Activated CD4-positive, alpha-beta T cell treated with anti-CD3 and anti-CD28 coated beads, Interleukin-2, Interleukin-6, amounts not matched to agents 100 ng/mL and 50 ng/mL, durations not matched to agents 16 hours and 8 hours (primary cell): ENCODE results near the gene EMC1.
"Not testable (repeated sequence)": the region's sequence is repeated elsewhere in the genome, so short reads cannot be mapped to it uniquely, and the experiment has no call there.

Source experiments
- DNase-seq: peaks from one replicate; pipeline ENCODE4 v3.0.0-alpha.2; 2020

EMC1 gene

DNA sequence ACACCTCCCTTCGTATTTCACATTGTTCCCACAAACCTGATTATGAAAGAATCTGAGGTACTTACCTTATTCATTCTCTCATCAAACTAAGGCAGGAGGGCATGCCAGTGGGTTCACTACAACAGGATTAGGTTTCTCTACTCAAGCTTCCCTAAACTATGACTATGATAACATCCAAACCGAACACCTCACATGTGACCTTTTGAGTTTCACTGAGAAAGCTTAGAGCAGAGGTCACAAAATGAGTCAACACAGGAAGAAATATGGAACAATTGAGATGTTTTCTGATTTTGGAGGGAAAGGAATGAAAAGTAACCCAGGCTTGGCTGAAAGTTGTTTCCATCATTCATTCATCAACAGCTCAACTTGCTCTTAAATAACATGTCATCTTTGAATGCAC, 65.3 kb downstream of the EMC1 start:
- DNase-seq, result peak; percentile 59

DNA sequence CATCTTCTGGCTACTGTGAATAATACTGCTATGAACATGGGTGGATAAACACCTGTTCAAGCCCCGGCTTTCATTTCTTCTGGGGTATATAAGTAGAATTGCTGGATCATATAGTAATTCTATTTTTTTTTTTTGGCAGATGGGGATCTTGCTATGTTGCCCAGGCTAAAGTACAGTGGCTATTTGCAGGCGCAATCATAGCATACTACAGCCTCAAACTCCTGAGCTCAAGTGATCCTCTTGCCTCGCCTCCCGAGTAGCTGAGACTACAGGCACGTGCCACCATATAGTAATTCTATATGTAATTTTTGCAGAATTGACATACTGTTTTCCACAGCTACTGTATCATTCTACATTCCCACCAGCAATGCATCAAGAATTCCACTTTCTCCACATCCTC, 69.1 kb downstream of the EMC1 start:
- no peak for DNase-seq

DNA sequence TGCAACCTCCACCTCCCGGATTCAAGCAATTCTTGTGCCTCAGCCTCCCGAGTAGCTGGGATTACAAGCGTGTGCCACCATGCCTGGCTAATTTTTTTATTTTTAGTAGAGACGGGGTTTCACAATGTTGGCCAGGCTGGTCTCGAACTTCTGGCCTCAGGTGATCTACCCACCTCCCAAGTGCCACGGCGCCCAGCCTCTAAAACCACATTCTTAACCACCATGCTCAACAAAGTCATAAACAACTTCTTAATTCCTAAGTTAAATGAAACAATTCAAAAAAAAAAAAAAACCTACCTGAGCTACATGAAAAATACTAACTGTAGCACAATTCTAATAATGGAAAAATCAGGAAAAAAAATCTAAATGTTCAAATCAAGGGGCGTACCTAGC, 71.1 kb downstream of the EMC1 start:
- not testable (repeated sequence) for DNase-seq

DNA sequence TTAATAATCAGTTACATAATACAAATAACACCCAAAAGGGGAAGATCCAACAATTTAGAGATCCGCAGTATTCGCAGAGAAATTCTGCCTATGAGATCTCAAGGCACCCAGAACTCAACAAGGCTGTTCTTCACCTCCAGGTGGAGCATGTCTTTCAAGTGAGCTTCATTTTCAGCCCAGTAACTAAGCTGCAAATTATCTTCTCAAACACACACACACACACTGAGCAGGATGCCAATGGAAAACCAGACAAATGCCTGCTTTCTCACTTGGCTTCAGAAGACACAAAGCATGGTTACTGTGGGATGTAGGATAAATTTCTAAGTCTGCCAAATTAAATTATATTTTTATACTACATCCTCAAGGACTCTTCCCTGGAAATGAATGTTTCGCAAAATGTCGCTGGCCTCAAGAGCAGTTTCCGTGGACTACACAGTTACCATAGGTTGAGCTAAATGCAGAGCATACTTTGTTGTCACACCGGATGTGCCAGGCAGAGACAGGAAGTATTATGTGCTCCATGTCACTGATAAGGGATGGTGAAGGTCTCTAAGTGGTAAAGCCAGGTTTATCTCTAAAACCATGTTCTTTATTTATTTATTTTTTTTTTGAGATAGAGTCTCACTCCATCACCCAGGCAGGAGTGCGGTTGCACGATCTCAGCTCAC, 71.6 kb downstream of the EMC1 start:
- peak; percentile 43 for DNase-seq

DNA sequence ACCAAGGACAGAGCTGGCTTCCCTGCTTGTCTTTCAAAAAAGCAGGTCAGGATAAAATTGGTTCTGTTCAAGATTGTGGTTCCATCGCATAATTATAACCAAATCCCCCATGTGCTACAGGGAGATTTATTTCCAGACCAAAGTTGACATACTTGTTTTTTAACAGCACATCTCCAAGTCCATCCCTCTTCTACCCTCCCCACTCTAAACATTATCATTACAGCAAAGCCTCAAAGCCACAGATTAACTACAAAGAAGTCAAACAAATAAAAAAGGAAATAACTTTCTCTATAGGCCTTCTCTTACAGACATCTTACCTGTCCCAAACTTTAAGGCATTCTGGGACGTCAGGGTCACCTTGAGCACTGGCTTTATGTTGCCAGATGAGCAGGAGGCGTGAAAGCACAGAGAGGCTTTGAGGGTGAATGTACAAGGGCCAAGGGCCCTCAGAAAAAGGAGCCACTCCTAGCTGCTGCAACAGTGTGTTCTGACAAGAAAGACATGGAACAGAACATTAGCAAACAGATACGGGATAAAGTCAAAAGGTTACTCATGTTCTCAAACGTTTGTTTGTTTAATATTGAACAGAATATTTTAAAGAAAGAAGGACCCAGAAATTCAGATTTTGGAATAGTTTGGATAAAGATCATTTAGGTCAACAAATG, 72.5 kb downstream of the EMC1 start:
- no peak for DNase-seq

DNA sequence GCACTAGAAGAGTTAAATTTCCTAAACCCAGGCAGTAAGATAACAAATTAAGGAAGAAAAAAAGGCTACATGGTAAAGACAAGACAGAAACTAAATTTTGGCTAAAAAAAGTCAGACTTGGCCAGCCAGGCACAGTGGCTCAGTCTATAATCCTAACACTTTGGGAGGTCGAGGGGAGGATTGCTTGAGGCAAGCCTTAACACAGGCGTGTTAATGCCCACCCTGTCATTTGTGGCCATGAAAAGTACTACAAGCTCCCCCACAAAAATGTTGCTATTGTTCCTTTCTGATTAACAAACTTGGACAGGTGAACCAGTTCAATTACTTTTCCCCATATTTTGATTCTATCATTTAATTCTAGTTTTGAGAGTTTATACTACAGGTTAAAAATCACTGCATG, 73.5 kb downstream of the EMC1 start:
- no peak for DNase-seq

DNA sequence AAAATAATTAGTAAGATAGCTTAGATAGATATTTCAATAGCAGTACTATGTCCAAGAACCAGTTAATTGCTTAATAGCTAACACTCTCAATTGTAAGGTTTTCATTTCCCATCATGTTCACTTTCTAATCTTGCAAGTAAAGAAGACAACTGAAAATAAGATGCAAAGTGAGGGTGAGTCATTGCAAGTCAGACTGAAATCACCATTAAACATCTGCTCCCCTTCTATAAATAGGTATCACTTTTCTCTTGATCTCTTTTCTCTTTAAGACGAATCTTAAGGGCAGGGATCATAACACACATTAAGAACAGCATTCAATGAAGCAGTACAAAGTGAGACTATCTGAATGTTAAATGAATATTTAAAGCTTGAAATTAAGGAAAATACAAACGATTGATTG, 81.7 kb downstream of the EMC1 start:
- DNase-seq, result peak; percentile 24

DNA sequence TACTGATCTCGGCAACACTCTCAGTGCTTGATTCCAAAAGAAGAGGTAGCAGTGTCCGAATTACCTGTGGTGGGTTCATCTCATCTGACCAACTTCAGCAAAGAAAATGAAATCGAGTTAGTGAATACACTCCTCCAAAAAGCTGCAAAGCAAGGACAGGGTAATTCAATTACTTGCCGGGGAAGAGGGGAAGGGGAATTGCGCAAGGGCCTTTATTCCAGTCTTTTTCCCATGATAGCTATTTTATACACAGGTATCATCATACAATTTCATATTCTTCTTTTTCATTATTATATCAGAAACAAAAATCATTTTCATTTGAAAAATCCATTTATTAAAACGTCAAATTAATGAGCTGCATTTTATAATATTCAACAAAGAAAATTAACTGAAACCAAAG, 84.2 kb downstream of the EMC1 start:
- DNase-seq, result no peak

DNA sequence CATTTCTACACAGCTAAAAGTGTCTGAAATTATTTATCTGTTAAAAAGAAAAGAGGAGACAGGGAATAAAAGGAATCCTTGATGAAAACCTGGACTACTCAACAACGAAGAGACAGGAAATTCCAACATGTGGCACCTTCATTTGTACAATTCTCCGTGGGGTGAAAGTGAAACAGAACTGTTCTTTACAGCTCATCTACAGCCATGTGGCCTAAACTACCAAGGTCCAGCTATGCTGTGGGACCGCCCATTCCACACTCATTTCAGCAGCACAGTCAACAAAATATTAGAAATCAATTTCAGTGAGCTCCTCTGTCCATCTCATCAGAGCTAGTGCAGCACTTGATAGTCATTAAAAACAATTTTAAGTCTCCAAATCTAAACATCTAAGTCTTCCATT, 85.3 kb downstream of the EMC1 start:
- DNase-seq, result no peak
